Peyer's patch (tissue), 4 donors: ENCODE measurements around the gene SRRM3.
A peak's percentile ranks its signal among the peaks of the same experiment; 100 is the strongest.

Source experiments
- CTCF ChIP-seq, 6 experiments: fragments of 450-650 bp in 4 of 6; fragments of 200-600 bp in 2 of 6; sonication (generic) in 1 of 6; IDR thresholded peaks; one replicate each; pipeline ENCODE4 v1.5.1; 2017 to 2019; ENCODE audit warnings: antibody characterized with exemption in 6 of 6, mild to moderate bottlenecking in 3 of 6, moderate library complexity in 1 of 6
- POLR2A ChIP-seq, 2 donors: fragments of 450-650 bp; IDR thresholded peaks; one replicate each; pipeline ENCODE4 v1.5.1; 2017; ENCODE audit warnings: antibody characterized with exemption in 2 of 2, mild to moderate bottlenecking in 2 of 2, moderate library complexity in 2 of 2

- TF ChIP-seq CTCF (IDR thresholded peaks at IDR 0.05) (no peak), POLR2A (IDR thresholded peaks at IDR 0.05) (peak in 1 of 2 donors; percentile 20)
These were observed 95.3 kb downstream of the SRRM3 start for GRCh38 chr7:76296743-76297740.
